Activated CD4-positive, alpha-beta memory T cell treated with anti-CD3 and anti-CD28 coated beads, Interleukin-2, amount 10 ng/mL, durations not matched to agents 7 days and 5 days (primary cell): ENCODE data around the gene LENEP. TPM values are rescaled to one million over a fixed set of nuclear protein-coding genes. Genes with fewer than 3 reads are reported as not detected.

Experiments used
- CTCF ChIA-PET: fragments of 350-600 bp; sonication (Branson Sonifier 250); formaldehyde crosslinking; loops from one replicate; lab custom pipeline; 2021; ENCODE audit warnings: antibody characterized with exemption, inconsistent platforms; lab: Charles Lee
- POLR2A ChIA-PET: fragments of 350-600 bp; sonication (Branson Sonifier 250); formaldehyde crosslinking; loops from one replicate; lab custom pipeline; 2021; ENCODE audit warnings: antibody characterized with exemption; lab: Charles Lee
- DNase-seq: peaks from one replicate; pipeline ENCODE4 v3.0.0-alpha.2; 2020
- H3K27ac Mint-ChIP-seq: one replicate; pipeline ENCODE4 v1.8.0; 2021; ENCODE audit warnings: mild to moderate bottlenecking, mixed read lengths
- H3K27me3 Mint-ChIP-seq: one replicate; pipeline ENCODE4 v1.8.0; 2021; ENCODE audit warnings: mixed read lengths
- H3K36me3 Mint-ChIP-seq: one replicate; pipeline ENCODE4 v1.8.0; 2021; ENCODE audit warnings: low read depth, mixed read lengths
- H3K4me1 Mint-ChIP-seq: one replicate; pipeline ENCODE4 v1.8.0; 2021; ENCODE audit warnings: mixed read lengths
- H3K4me3 Mint-ChIP-seq: one replicate; pipeline ENCODE4 v1.8.0; 2021; ENCODE audit warnings: mild to moderate bottlenecking, mixed read lengths
- H3K9me3 Mint-ChIP-seq: one replicate; pipeline ENCODE4 v1.8.0; 2021; ENCODE audit warnings: mixed read lengths
- total RNA-seq, 2 experiments: library from RNA; stranded (reverse); gene quantifications; one replicate each; pipeline ENCODE4 v1.2.3, GENCODE V29; 2021

Gene LENEP
- total RNA-seq, 2 experiments from 2014 or later = 0.35 to 1.2 TPM

DNA sequence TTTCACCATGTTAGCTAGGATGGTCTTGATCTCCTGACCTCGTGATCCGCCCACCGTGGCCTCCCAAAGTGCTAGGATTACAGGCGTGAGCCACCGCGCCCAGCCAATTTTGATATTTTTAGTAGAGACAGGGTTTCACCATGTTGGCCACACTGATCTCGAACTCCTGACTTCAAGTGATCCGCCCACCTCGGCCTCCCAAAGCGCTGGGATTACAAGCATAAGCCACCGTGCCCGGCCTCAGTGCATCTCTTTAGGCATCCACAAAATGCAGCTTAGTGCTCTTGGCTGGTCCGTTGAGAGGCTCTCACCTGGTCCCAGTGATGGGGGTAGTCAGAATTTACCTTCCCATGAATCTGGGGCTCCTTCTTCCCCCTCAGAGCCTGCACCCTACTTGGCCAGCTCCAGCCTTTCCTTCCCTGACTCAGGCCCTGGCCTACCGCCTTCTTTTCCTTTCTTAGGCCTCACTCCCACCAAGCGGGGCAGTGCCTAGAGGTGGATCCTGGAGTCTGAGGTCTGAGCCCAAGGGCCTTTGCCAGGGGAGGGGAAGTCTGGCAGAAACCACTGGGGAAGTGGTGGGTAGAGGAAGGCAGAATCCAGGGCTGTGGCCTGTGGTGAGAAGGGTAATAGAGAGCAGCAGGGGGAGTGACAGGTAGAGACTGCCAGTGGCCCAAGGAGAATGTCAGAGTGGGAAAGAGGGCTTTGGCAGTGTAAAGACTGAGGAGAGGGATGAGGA lies 3.7 kb downstream of the LENEP start:
- no peaks in the 10 kb centered on the region for H3K9me3 Mint-ChIP-seq
- H3K4me3 Mint-ChIP-seq = no peak overlapping the region
- no peak for DNase-seq
- ChIA-PET POLR2A (interaction anchor here (0.8 to 13.2 kb wide), 5 partner anchors 9 to 43 kb away, joined by 3 to 203 read pairs (median 7); partner anchors contain the start of genes CKS1B and FLAD1), CTCF (interaction anchor here (0.6 to 11.4 kb wide), 9 partner anchors 13 to 64 kb away, joined by 3 to 139 read pairs (median 6); partner anchors contain the start of genes ADAM15 and FLAD1)
- H3K27me3 Mint-ChIP-seq = no peaks in the 10 kb centered on the region
- peaks cover 31% of the 10 kb centered on the region for H3K4me1 Mint-ChIP-seq
- H3K36me3 Mint-ChIP-seq = no peaks in the 10 kb centered on the region
- H3K27ac Mint-ChIP-seq = no peak overlapping the region

GRCh38 chr1:154998201-154998780 lies 4.9 kb downstream of the LENEP start:
- no peak overlapping the region for H3K4me3 Mint-ChIP-seq
- H3K27me3 Mint-ChIP-seq = no peaks in the 10 kb centered on the region
- no peak for DNase-seq
- H3K27ac Mint-ChIP-seq = peak overlapping the region; percentile 54
- no peaks in the 10 kb centered on the region for H3K9me3 Mint-ChIP-seq
- POLR2A ChIA-PET = interaction anchor here (1.0 to 13.2 kb wide), 7 partner anchors 15 to 62 kb away, joined by 5 to 203 read pairs (median 11); partner anchors contain the start of genes ADAM15, CKS1B, FLAD1 and PBXIP1
- H3K36me3 Mint-ChIP-seq = peaks cover 4% of the 10 kb centered on the region
- CTCF ChIA-PET = interaction anchor here (0.6 to 11.4 kb wide), 22 partner anchors 10 to 329 kb away, joined by 3 to 139 read pairs (median 4); partner anchors contain the start of genes CKS1B, FLAD1, KRTCAP2 and PBXIP1
- peaks cover 31% of the 10 kb centered on the region for H3K4me1 Mint-ChIP-seq

- ChIA-PET CTCF (interaction anchor here (0.6 to 11.4 kb wide), 27 partner anchors 9 to 439 kb away, joined by 3 to 139 read pairs (median 4); partner anchors contain the start of genes ADAM15, CKS1B, FLAD1 and KRTCAP2), POLR2A (interaction anchor here (1.0 to 13.2 kb wide), 8 partner anchors 15 to 62 kb away, joined by 3 to 203 read pairs (median 10); partner anchors contain the start of genes ADAM15, CKS1B, FLAD1 and PBXIP1)
- peak; percentile 76 for DNase-seq
- H3K27me3 Mint-ChIP-seq = no peaks in the 10 kb centered on the region
- H3K9me3 Mint-ChIP-seq = no peaks in the 10 kb centered on the region
- H3K27ac Mint-ChIP-seq = peak overlapping the region; percentile 85
- H3K36me3 Mint-ChIP-seq = peaks cover 8% of the 10 kb centered on the region
- peaks cover 33% of the 10 kb centered on the region for H3K4me1 Mint-ChIP-seq
- H3K4me3 Mint-ChIP-seq = peak overlapping the region; percentile 72
Observed at GRCh38 chr1:154998818-154999570, 5.6 kb downstream of the LENEP start.

DNA sequence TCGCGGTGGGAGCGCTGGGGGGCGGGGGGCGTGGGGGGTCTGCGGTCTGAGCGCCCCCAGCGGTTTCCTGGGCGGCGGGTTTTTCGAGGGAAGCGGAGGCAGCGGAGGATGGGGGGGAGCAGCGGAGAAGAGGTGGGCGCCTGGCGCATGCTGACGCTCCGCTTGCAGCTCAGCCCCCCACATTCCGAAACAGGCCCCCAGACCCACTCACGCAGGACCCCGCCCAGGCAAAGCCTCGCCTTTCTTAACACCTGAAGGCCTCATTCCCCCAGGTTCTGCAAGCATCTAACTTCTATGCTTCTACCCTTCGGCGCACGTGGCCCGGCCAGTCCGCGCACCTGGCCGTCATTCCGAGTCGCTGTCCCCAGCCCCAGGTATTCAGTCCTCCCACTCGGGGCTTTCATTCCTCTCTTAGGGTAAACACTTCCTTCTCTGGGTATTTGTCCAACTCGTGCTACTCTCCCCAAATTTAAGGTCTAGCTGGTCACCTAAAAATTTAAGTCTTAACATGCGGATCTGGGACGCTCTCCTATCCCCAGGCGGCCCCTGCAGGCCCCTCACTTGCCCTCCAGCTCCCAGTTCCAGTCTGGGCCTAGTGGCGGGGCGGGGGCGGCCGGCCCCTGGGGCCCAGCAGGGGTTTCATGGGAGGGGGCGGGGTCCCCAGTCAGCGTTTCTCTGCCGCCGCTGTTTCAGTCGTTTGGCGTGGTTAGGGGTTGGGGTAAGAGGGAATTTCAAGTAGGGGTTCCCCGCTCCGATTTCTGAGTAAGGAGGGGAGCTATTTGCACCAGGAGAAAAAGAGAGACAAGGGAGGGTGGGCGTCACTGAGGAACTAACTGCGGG lies 6.4 kb downstream of the LENEP start:
- CTCF ChIA-PET = interaction anchor here (0.6 to 11.4 kb wide), 22 partner anchors 8 to 440 kb away, joined by 3 to 139 read pairs (median 5); partner anchors contain the start of genes ADAM15, CKS1B, FLAD1 and KRTCAP2
- Mint-ChIP-seq H3K4me1 (peaks cover 40% of the 10 kb centered on the region), H3K27ac (peak overlapping the region; percentile 89), H3K9me3 (no peaks in the 10 kb centered on the region), H3K4me3 (peak overlapping the region; percentile 90), H3K27me3 (no peaks in the 10 kb centered on the region), H3K36me3 (peaks cover 16% of the 10 kb centered on the region)
- peak; percentile 41 for DNase-seq
- POLR2A ChIA-PET = interaction anchor here (1.0 to 13.2 kb wide), 10 partner anchors 14 to 63 kb away, joined by 3 to 203 read pairs (median 8); partner anchors contain the start of genes ADAM15, CKS1B, FLAD1 and PBXIP1

DNA sequence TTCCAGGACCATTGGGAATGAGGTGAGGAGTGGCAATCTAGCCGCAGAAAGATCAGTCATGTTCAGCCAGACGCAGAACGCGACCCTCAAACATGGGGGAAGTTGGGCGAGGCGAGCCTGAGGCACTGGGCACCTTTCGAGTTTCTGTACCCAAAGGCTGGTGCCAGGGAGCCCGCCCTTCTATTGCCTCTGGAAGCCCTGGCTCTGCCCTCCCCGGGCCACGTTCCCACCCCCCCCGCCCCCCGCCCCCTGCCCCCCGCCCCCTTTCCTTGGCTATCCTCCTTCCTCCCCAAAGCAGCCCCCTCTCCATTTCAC lies 7.0 kb downstream of the LENEP start:
- H3K4me1 Mint-ChIP-seq = peaks cover 44% of the 10 kb centered on the region
- peaks cover 16% of the 10 kb centered on the region for H3K36me3 Mint-ChIP-seq

GRCh38 chr1:155000726-155001424 lies 7.5 kb downstream of the LENEP start:
- peak overlapping the region; percentile 91 for H3K27ac Mint-ChIP-seq

More for the DNA sequence above, 7.0 kb downstream of the LENEP start:
- DNase-seq = peak; percentile 39
- POLR2A ChIA-PET = interaction anchor here (1.0 to 13.2 kb wide), 9 partner anchors 13 to 64 kb away, joined by 3 to 203 read pairs (median 10); partner anchors contain the start of genes ADAM15, CKS1B, FLAD1 and PBXIP1
- CTCF ChIA-PET = interaction anchor here (0.6 to 11.4 kb wide), 12 partner anchors 8 to 61 kb away, joined by 3 to 139 read pairs (median 15); partner anchors contain the start of genes CKS1B, FLAD1, PBXIP1 and PYGO2
- Mint-ChIP-seq H3K4me3 (peak overlapping the region; percentile 90), H3K27me3 (no peaks in the 10 kb centered on the region), H3K9me3 (no peaks in the 10 kb centered on the region), H3K27ac (peak overlapping the region; percentile 91)

GRCh38 chr1:155001425-155001674 lies 8.0 kb downstream of the LENEP start:
- ChIA-PET CTCF (interaction anchor here (1.0 to 11.4 kb wide), 4 partner anchors 14 to 442 kb away, joined by 3 to 139 read pairs (median 5); partner anchors contain the start of gene FLAD1), POLR2A (interaction anchor here (1.2 to 13.2 kb wide), 5 partner anchors 12 to 27 kb away, joined by 3 to 203 read pairs (median 12); partner anchors contain the start of genes CKS1B and FLAD1)
- H3K9me3 Mint-ChIP-seq = no peaks in the 10 kb centered on the region
- peak overlapping the region; percentile 91 for H3K27ac Mint-ChIP-seq
- H3K4me3 Mint-ChIP-seq = peak overlapping the region; percentile 90
- no peaks in the 10 kb centered on the region for H3K27me3 Mint-ChIP-seq
- peaks cover 20% of the 10 kb centered on the region for H3K36me3 Mint-ChIP-seq
- DNase-seq = no peak
- H3K4me1 Mint-ChIP-seq = peaks cover 51% of the 10 kb centered on the region

More at GRCh38 chr1:155000726-155001424, 7.5 kb downstream of the LENEP start:
- peaks cover 47% of the 10 kb centered on the region for H3K4me1 Mint-ChIP-seq
- ChIA-PET POLR2A (interaction anchor here (1.0 to 13.2 kb wide), 8 partner anchors 13 to 45 kb away, joined by 3 to 203 read pairs (median 12); partner anchors contain the start of genes CKS1B, FLAD1, PBXIP1 and PYGO2), CTCF (interaction anchor here (0.6 to 11.4 kb wide), 9 partner anchors 7 to 441 kb away, joined by 3 to 139 read pairs (median 6); partner anchors contain the start of genes FLAD1 and PYGO2)
- H3K36me3 Mint-ChIP-seq = peaks cover 19% of the 10 kb centered on the region
- no peaks in the 10 kb centered on the region for H3K9me3 Mint-ChIP-seq
- peak; percentile 86 for DNase-seq
- peak overlapping the region; percentile 90 for H3K4me3 Mint-ChIP-seq
- no peaks in the 10 kb centered on the region for H3K27me3 Mint-ChIP-seq

GRCh38 chr1:155001675-155002463 lies 8.5 kb downstream of the LENEP start:
- ChIA-PET POLR2A (interaction anchor here (0.8 to 13.2 kb wide), 6 partner anchors 12 to 395 kb away, joined by 3 to 203 read pairs (median 8); partner anchors contain the start of genes CKS1B and FLAD1), CTCF (interaction anchor here (0.7 to 11.4 kb wide), 6 partner anchors 13 to 442 kb away, joined by 3 to 139 read pairs (median 4); partner anchors contain the start of genes FLAD1 and PMVK)
- Mint-ChIP-seq H3K9me3 (no peaks in the 10 kb centered on the region), H3K4me3 (peak overlapping the region; percentile 90), H3K27me3 (no peaks in the 10 kb centered on the region), H3K27ac (peak overlapping the region; percentile 91), H3K36me3 (peaks cover 22% of the 10 kb centered on the region), H3K4me1 (peaks cover 56% of the 10 kb centered on the region)
- DNase-seq = peak; percentile 99

GRCh38 chr1:155002464-155003226 lies 9.3 kb downstream of the LENEP start, which contains the start of gene ZBTB7B:
TSS of gene ZBTB7B (plus strand) at chr1:155002802. CDS start at chr1:155014661, 11,859 bp downstream.
- H3K27me3 Mint-ChIP-seq = no peaks in the 10 kb centered on the region
- H3K4me1 Mint-ChIP-seq = peaks cover 57% of the 10 kb centered on the region
- peak within 1 kb of the TSS; percentile 90 for H3K4me3 Mint-ChIP-seq
- H3K36me3 Mint-ChIP-seq = peaks cover 22% of the 10 kb centered on the region
- H3K27ac Mint-ChIP-seq = peak within 1 kb of the TSS; percentile 91
- ChIA-PET POLR2A (interaction anchor here (0.5 to 13.2 kb wide), 5 partner anchors 11 to 395 kb away, joined by 3 to 203 read pairs (median 12); partner anchors contain the start of genes CKS1B and FLAD1), CTCF (interaction anchor here (0.7 to 11.4 kb wide), 6 partner anchors 13 to 443 kb away, joined by 3 to 139 read pairs (median 4); partner anchors contain the start of genes FLAD1 and PMVK)
- no peaks in the 10 kb centered on the region for H3K9me3 Mint-ChIP-seq
- DNase-seq = peak; percentile 37
